OCI-LY1 (cell line): Measurements from ENCODE around the gene BMPR1B.

Experiments used
- EZH2 ChIP-seq: fragments of 200-600 bp; sonication (generic), shearing (Covaris generic); IDR thresholded peaks from 2 replicates; pipeline ENCODE4 v1.8.0; 2017; ENCODE audit warnings: borderline replicate concordance, mixed run types, mild to moderate bottlenecking, antibody characterized with exemption, low read length, moderate library complexity, mixed read lengths
- TF ChIP-seq, protein P1 (sequence below): fragments of 200-600 bp; sonication (generic), shearing (Covaris generic); IDR thresholded peaks from 2 replicates; pipeline ENCODE4 v1.5.1; 2017; ENCODE audit warnings: mild to moderate bottlenecking, antibody characterized with exemption, low read length, moderate library complexity, mixed read lengths

DNA sequence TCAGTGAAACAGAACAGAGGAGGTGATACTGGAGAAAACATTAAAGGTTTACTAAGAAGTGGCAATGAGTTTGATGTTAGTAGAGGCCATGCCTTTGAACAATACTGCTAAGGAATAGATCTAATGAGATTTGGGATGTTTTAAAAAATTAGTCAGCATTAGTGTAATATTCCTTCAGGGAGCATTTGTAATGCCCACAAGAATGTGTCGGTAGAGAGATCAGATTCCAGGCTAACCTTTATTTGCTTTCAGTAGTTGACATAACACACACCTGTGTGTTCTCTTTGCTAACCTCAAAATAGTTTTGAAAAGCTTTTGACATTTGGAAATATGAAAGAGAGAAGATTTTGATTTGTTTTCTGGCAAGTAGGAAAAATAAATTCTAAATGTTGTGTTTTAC lies 328.8 kb downstream of the BMPR1B start:
- TF ChIP-seq, protein P1, sequence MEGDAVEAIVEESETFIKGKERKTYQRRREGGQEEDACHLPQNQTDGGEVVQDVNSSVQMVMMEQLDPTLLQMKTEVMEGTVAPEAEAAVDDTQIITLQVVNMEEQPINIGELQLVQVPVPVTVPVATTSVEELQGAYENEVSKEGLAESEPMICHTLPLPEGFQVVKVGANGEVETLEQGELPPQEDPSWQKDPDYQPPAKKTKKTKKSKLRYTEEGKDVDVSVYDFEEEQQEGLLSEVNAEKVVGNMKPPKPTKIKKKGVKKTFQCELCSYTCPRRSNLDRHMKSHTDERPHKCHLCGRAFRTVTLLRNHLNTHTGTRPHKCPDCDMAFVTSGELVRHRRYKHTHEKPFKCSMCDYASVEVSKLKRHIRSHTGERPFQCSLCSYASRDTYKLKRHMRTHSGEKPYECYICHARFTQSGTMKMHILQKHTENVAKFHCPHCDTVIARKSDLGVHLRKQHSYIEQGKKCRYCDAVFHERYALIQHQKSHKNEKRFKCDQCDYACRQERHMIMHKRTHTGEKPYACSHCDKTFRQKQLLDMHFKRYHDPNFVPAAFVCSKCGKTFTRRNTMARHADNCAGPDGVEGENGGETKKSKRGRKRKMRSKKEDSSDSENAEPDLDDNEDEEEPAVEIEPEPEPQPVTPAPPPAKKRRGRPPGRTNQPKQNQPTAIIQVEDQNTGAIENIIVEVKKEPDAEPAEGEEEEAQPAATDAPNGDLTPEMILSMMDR = no peak
- TF ChIP-seq EZH2 = no peak
